Upper lobe of right lung (tissue), 1 donor: ENCODE results near the gene TMBIM1. TPM values are rescaled to one million over a fixed set of nuclear protein-coding genes. Genes with fewer than 3 reads are reported as not detected.
"Not testable (repeated sequence)": the region's sequence is repeated elsewhere in the genome, so short reads cannot be mapped to it uniquely, and the experiment has no call there.

Experiments used
- ATAC-seq: fragments of 200-7000 bp; cut with Tn5 transposase; one replicate; pipeline ENCODE4 v1.9.1; 2020; ENCODE audit warnings: mild to moderate bottlenecking, moderate library complexity
- DNase-seq: peaks from one replicate; pipeline ENCODE4 v3.0.0-alpha.2; 2020
- H3K27ac ChIP-seq: fragments of 200-600 bp; one replicate; pipeline ENCODE4 v1.8.0; 2022
- H3K27me3 ChIP-seq: fragments of 200-600 bp; one replicate; pipeline ENCODE4 v1.8.0; 2022; ENCODE audit warnings: mild to moderate bottlenecking
- H3K36me3 ChIP-seq: fragments of 200-600 bp; one replicate; pipeline ENCODE4 v1.8.0; 2022
- H3K4me1 ChIP-seq: fragments of 200-600 bp; one replicate; pipeline ENCODE4 v1.8.0; 2022
- H3K4me3 ChIP-seq: fragments of 200-600 bp; one replicate; pipeline ENCODE4 v1.8.0; 2022; ENCODE audit warnings: mild to moderate bottlenecking
- H3K9me3 ChIP-seq: fragments of 200-600 bp; one replicate; pipeline ENCODE4 v1.8.0; 2022
- CTCF ChIP-seq: fragments of 200-600 bp; IDR thresholded peaks from one replicate; pipeline ENCODE4 v1.8.0; 2022; ENCODE audit warnings: antibody characterized with exemption
- intact Hi-C: fragments of 100-400 bp; cut with DNase I; formaldehyde crosslinking; loops from one replicate; pipeline ENCODE4 v1.11.0; 2022
- total RNA-seq: library from RNA; stranded (reverse); fragmentation: NEBNext Ultra II Directional; extraction: Animal tissue kit (Norgen Biotek cat#: 25700); gene quantifications from one replicate; pipeline ENCODE4 v1.2.1, GENCODE V29; 2021
- donor health status: DM: no; HTN: yes; CAD: no; lungs with severe emphysema.

The TMBIM1 gene
- total RNA-seq, 1 donor from 2014 or later, result 281 TPM

DNA sequence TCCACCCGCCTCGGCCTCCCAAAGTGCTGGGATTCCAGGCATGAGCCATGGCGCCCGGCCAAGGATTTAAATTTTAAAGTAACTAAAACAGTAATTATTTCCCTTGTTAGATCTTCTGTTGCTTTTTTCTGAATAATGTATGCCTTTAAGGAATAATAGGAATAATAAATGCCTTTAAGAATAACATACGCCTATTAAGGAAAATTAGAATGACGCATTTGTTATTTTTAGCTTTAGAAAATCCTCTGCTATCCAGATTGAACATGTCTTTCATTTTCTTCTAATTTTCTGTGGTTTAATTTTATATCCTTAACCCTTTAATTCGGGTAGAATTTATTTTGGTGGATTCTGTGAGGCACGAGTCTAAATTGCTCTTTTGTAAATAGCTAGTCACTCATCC, 23.1 kb upstream of the TMBIM1 start:
- no peak overlapping the region for H3K27ac ChIP-seq
- no peaks in the 10 kb centered on the region for H3K27me3 ChIP-seq
- DNase-seq (no peak), ATAC-seq (no peak)
- H3K9me3 ChIP-seq, result no peaks in the 10 kb centered on the region
- TF ChIP-seq CTCF, result no peak
- H3K4me3 ChIP-seq, result no peak overlapping the region
- peaks cover 18% of the 10 kb centered on the region for H3K4me1 ChIP-seq
- no peaks in the 10 kb centered on the region for H3K36me3 ChIP-seq
- intact Hi-C loops, result no loop called here

DNA sequence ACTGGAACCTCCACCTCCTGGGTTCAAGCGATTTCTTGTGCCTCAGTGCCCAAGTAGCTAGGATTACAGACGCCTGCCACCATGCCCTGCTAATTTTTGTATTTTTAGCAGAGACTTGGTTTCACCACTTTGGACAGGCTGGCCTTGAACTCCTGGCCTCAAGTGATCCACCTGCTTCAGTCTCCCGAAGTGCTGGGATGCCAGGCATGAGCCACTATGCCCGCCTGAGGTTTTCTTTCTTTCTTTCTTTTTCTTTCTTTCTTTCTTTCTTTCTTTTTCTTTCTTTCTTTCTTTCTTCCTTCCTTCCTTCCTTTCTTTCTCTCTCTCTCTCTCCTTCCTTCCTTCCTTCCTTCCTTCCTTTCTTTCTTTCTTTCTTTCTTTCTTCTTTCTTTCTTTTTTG, 22.5 kb upstream of the TMBIM1 start:
- H3K27me3 ChIP-seq, H3K9me3 ChIP-seq, H3K27ac ChIP-seq, ATAC-seq, DNase-seq, H3K4me3 ChIP-seq, H3K36me3 ChIP-seq, intact Hi-C loops: not testable (repeated sequence)
- peaks cover 18% of the 10 kb centered on the region for H3K4me1 ChIP-seq

GRCh38 chr2:218313356-218313755, 21.1 kb upstream of the TMBIM1 start:
- Histone ChIP-seq H3K4me3 (no peak overlapping the region), H3K36me3 (no peaks in the 10 kb centered on the region), H3K4me1 (peaks cover 18% of the 10 kb centered on the region), H3K27me3 (no peaks in the 10 kb centered on the region), H3K9me3 (no peaks in the 10 kb centered on the region), H3K27ac (peak overlapping the region; percentile 77)
- no peak for TF ChIP-seq CTCF
- intact Hi-C loops, result no loop called here
- ATAC-seq (no peak), DNase-seq (no peak)

DNA sequence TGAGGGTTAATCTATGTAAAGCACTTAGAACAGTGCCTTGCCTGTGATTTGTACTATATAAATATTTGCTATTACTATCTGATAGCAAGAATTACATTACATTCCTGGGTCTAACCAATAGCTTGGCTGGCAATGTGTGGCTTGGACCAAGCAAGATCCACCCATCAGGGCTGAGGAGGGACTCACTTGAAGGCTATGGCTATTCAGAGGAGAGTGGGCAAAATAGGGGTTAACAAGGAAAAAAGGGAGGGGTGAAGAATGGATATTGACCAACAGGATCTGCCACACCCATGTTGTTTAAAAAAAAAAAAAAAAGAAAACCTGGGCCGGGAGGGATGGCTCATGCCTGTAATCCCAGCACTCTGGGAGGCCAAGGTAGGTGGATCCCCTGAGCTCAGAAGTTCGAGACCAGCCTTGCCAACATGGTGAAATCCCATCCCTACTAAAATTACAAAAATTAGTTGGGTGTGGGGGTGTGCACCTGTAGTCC, 20.0 kb upstream of the TMBIM1 start:
- ATAC-seq (peak; percentile 47), DNase-seq (no peak)
- no peak for TF ChIP-seq CTCF
- Histone ChIP-seq H3K27me3 (no peaks in the 10 kb centered on the region), H3K4me1 (peaks cover 18% of the 10 kb centered on the region), H3K9me3 (no peaks in the 10 kb centered on the region), H3K36me3 (no peaks in the 10 kb centered on the region), H3K27ac (peak overlapping the region; percentile 77), H3K4me3 (no peak overlapping the region)
- intact Hi-C loops, result no loop called here

GRCh38 chr2:218311541-218312266, 19.4 kb upstream of the TMBIM1 start:
- intact Hi-C loops, DNase-seq: not testable (repeated sequence)

GRCh38 chr2:218310853-218311540, 18.7 kb upstream of the TMBIM1 start:
- Histone ChIP-seq H3K27me3 (no peaks in the 10 kb centered on the region), H3K4me3 (no peak overlapping the region), H3K27ac (no peak overlapping the region), H3K36me3 (no peaks in the 10 kb centered on the region), H3K4me1 (peaks cover 6% of the 10 kb centered on the region), H3K9me3 (no peaks in the 10 kb centered on the region)
- intact Hi-C loops, result no loop called here
- ATAC-seq, result peak; percentile 59
- no peak for TF ChIP-seq CTCF
- no peak for DNase-seq

More at GRCh38 chr2:218311541-218312266, 19.4 kb upstream of the TMBIM1 start:
- H3K9me3 ChIP-seq, H3K36me3 ChIP-seq, H3K27me3 ChIP-seq, H3K4me3 ChIP-seq, ATAC-seq: not testable (repeated sequence)
- H3K27ac ChIP-seq, result peak overlapping the region; percentile 77
- H3K4me1 ChIP-seq, result peaks cover 12% of the 10 kb centered on the region
